ENCODE data around the gene PPP1R14D.

- TF ChIP-seq CTCF (IDR thresholded peaks at IDR 0.05) (no peak), POLR2AphosphoS5 (IDR thresholded peaks at IDR 0.05; ENCODE audit: low read depth, low read length) (no peak), TCF7L2 (IDR thresholded peaks at IDR 0.05; ENCODE audit: low read depth, low read length) (no peak), REST (IDR thresholded peaks at IDR 0.05; ENCODE audit: insufficient read depth in 1 of 2, low read depth in 2 of 2, low read length in 1 of 2) (no peak), SIN3A (IDR thresholded peaks at IDR 0.05; ENCODE audit: borderline replicate concordance, insufficient read depth, low read depth, low read length) (no peak)
These were observed 25.4 kb downstream of the PPP1R14D start for GRCh38 chr15:40803076-40803475.
